Muscle layer of colon (tissue), 2 donors: ENCODE data around the gene EFNB1.

ENCODE experiments used
- H3K27ac ChIP-seq: one replicate; pipeline ENCODE4 v1.7.0; 2013; ENCODE audit warnings: low read depth, mild to moderate bottlenecking, low read length, moderate library complexity
- H3K27me3 ChIP-seq, 2 donors: one replicate each; pipeline ENCODE4 v1.7.0; 2013; ENCODE audit warnings: low read length in 2 of 2, mild to moderate bottlenecking in 2 of 2; ENCODE audit not compliant: insufficient read depth in 2 of 2, control insufficient read depth in 1 of 2
- H3K36me3 ChIP-seq: one replicate; pipeline ENCODE4 v1.7.0; 2013; ENCODE audit warnings: mild to moderate bottlenecking, low read length; ENCODE audit not compliant: insufficient read depth
- H3K4me1 ChIP-seq: one replicate; pipeline ENCODE4 v1.7.0; 2013; ENCODE audit warnings: mild to moderate bottlenecking, low read length; ENCODE audit not compliant: insufficient read depth
- H3K4me3 ChIP-seq, 2 donors: one replicate each; pipeline ENCODE4 v1.7.0; 2013; ENCODE audit warnings: low read length in 2 of 2, low read depth in 1 of 2, mild to moderate bottlenecking in 1 of 2, moderate library complexity in 1 of 2
- H3K9ac ChIP-seq: one replicate; pipeline ENCODE4 v1.7.0; 2013; ENCODE audit warnings: low read length
- H3K9me3 ChIP-seq: one replicate; pipeline ENCODE4 v1.7.0; 2013; ENCODE audit warnings: mild to moderate bottlenecking, low read length
- donor health status: abdominal sarcoma.
- donor health status: Adenocarcinoma of cecum.

EFNB1 gene

GRCh38 chrX:68808686-68809357, 20.0 kb upstream of the EFNB1 start:
- Histone ChIP-seq H3K9me3 (no peaks in the 10 kb centered on the region), H3K36me3 (no peaks in the 10 kb centered on the region), H3K4me1 (no peaks in the 10 kb centered on the region), H3K9ac (no peak overlapping the region), H3K4me3 (no peak overlapping the region), H3K27me3 (no peaks in the 10 kb centered on the region), H3K27ac (no peak overlapping the region)

GRCh38 chrX:68820476-68821110, 8.2 kb upstream of the EFNB1 start:
- peaks cover 3% of the 10 kb centered on the region for H3K4me1 ChIP-seq
- no peak overlapping the region for H3K4me3 ChIP-seq
- no peak overlapping the region for H3K27ac ChIP-seq
- no peaks in the 10 kb centered on the region for H3K36me3 ChIP-seq
- H3K27me3 ChIP-seq = peaks cover 10% of the 10 kb centered on the region in 2 donors
- no peaks in the 10 kb centered on the region for H3K9me3 ChIP-seq
- H3K9ac ChIP-seq = no peak overlapping the region

DNA sequence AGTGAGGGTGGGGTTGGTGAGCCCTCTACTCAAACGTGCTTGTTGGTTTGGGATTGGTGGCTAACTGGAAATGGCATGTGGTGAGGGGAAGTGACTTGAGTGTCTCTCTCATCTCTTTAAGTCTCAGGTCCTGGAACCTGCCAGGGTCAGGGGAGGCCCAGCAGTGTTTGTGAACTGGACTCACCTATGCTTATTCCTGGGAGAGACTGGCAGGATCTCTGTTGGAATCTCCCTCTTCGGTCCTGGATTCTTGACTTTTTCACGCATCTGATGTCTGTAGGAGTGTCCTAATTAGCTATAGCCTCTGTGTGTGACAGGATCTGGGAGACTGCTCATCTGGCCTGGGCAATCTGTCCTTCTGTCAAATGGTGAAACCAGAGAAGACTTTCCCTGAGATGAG, 7.2 kb upstream of the EFNB1 start:
- Histone ChIP-seq H3K4me3 (no peak overlapping the region), H3K4me1 (peaks cover 3% of the 10 kb centered on the region), H3K9me3 (no peaks in the 10 kb centered on the region), H3K27me3 (peaks cover 10 to 17% of the 10 kb centered on the region in 2 donors), H3K9ac (no peak overlapping the region), H3K27ac (no peak overlapping the region), H3K36me3 (no peaks in the 10 kb centered on the region)

- H3K27ac ChIP-seq = no peak overlapping the region
- peaks cover 10 to 24% of the 10 kb centered on the region in 2 donors for H3K27me3 ChIP-seq
Observed at GRCh38 chrX:68822641-68823410, 6.0 kb upstream of the EFNB1 start.

GRCh38 chrX:68823413-68824151, 5.2 kb upstream of the EFNB1 start:
- H3K9me3 ChIP-seq = no peaks in the 10 kb centered on the region
- H3K27ac ChIP-seq = no peak overlapping the region
- H3K36me3 ChIP-seq = no peaks in the 10 kb centered on the region
- H3K27me3 ChIP-seq = peaks cover 10 to 24% of the 10 kb centered on the region in 2 donors
- no peak overlapping the region for H3K9ac ChIP-seq
- no peak overlapping the region for H3K4me3 ChIP-seq
- peaks cover 3% of the 10 kb centered on the region for H3K4me1 ChIP-seq

More at GRCh38 chrX:68822641-68823410, 6.0 kb upstream of the EFNB1 start:
- no peaks in the 10 kb centered on the region for H3K9me3 ChIP-seq
- peaks cover 3% of the 10 kb centered on the region for H3K4me1 ChIP-seq
- no peak overlapping the region for H3K4me3 ChIP-seq
- H3K9ac ChIP-seq = no peak overlapping the region
- H3K36me3 ChIP-seq = no peaks in the 10 kb centered on the region

GRCh38 chrX:68824152-68824433, 4.7 kb upstream of the EFNB1 start:
- Histone ChIP-seq H3K9ac (no peak overlapping the region), H3K9me3 (no peaks in the 10 kb centered on the region), H3K27me3 (peaks cover 10 to 24% of the 10 kb centered on the region in 2 donors), H3K4me3 (no peak overlapping the region), H3K4me1 (peaks cover 3% of the 10 kb centered on the region), H3K27ac (no peak overlapping the region), H3K36me3 (no peaks in the 10 kb centered on the region)

DNA sequence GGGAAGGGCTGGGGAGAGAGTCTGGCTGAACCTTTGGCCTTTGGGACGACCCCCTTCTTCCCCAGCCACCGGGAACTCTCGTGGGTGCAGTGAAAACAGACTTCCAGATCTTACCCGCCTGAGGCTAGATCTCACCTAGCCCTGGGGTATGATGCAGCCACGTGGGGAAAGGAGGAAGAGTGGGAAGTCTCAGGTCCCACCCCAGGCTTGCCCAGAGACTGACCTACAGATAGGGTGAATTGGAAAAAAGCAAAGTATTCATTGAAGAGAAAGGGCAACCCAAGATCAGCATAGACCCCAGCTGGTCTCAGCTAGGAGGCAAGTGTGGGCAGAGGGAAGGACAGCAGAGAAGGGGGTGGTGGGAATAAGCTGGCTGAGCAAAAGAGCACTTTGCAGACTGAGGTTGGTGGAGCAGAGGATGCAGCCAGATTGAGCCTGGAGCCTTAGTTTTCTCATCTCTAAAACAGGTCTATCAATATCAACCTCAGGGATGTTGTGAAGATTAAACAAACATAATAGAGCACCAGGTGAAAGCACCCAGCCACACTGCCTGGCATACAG, 4.2 kb upstream of the EFNB1 start:
- H3K36me3 ChIP-seq = no peaks in the 10 kb centered on the region
- H3K4me1 ChIP-seq = peaks cover 3% of the 10 kb centered on the region
- no peaks in the 10 kb centered on the region for H3K9me3 ChIP-seq
- H3K27ac ChIP-seq = no peak overlapping the region
- no peak overlapping the region for H3K9ac ChIP-seq
- H3K27me3 ChIP-seq = peaks cover 10 to 24% of the 10 kb centered on the region in 2 donors
- no peak overlapping the region for H3K4me3 ChIP-seq

- no peak overlapping the region for H3K27ac ChIP-seq
- H3K9ac ChIP-seq = no peak overlapping the region
- H3K4me1 ChIP-seq = peaks cover 3% of the 10 kb centered on the region
- H3K27me3 ChIP-seq = peaks cover 10 to 27% of the 10 kb centered on the region in 2 donors
- H3K9me3 ChIP-seq = no peaks in the 10 kb centered on the region
- H3K4me3 ChIP-seq = no peak overlapping the region
- no peaks in the 10 kb centered on the region for H3K36me3 ChIP-seq
Observed at GRCh38 chrX:68826113-68826980, 2.5 kb upstream of the EFNB1 start.

DNA sequence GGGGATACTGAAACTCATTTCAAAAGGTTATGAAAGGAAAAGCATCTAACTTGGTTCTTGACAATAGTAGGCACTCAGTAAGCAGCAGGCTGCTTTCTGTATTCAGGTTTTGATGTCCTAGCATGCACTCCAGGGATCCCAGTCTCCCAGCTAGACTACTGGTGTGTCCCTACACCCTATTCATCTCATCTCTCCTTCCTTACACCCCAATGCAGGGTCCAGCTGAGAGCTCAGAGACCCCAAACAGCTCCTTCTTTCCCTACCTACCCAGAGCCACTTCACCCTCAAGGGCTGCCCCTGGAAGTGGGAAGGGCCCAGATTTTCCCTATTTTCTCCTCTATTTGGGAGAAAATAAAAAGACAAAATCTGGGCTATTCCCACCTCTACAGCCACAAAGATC, 1.6 kb upstream of the EFNB1 start:
- Histone ChIP-seq H3K36me3 (no peaks in the 10 kb centered on the region), H3K4me1 (peaks cover 3% of the 10 kb centered on the region), H3K9ac (no peak overlapping the region), H3K9me3 (no peaks in the 10 kb centered on the region), H3K27ac (no peak overlapping the region), H3K27me3 (peaks cover 10 to 29% of the 10 kb centered on the region in 2 donors), H3K4me3 (no peak overlapping the region)

- peaks cover 10 to 32% of the 10 kb centered on the region in 2 donors for H3K27me3 ChIP-seq
- peak overlapping the region; percentile 35 for H3K27ac ChIP-seq
- H3K4me3 ChIP-seq = peak overlapping the region in 1 of 2 donors; percentile 49
- peaks cover 1% of the 10 kb centered on the region for H3K4me1 ChIP-seq
- no peak overlapping the region for H3K9ac ChIP-seq
- H3K36me3 ChIP-seq = no peaks in the 10 kb centered on the region
- no peaks in the 10 kb centered on the region for H3K9me3 ChIP-seq
Observed at GRCh38 chrX:68827848-68828624, 785 bp upstream of the EFNB1 start.
